CD14-positive monocyte (primary cell): ENCODE measurements around the gene CCDC85C. TPM values are rescaled to one million over a fixed set of nuclear protein-coding genes. Genes with fewer than 3 reads are reported as not detected.

ENCODE experiments used
- DNase-seq, 3 donors: peaks; one replicate each; pipeline ENCODE4 v3.0.0-alpha.2; 2011 to 2022
- H2AFZ ChIP-seq: 2 replicates; pipeline ENCODE4 v1.6.0; 2012; ENCODE audit warnings: mild to moderate bottlenecking, low read depth, low read length, inconsistent platforms; ENCODE audit not compliant: insufficient read depth, poor library complexity, severe bottlenecking
- H3K27ac ChIP-seq, 2 donors: 1 replicate in 1 of 2; 2 replicates in 1 of 2; pipeline ENCODE4 v1.5.1; 2012 to 2013; ENCODE audit warnings: low read length in 2 of 2, control low read depth in 1 of 2, inconsistent platforms in 1 of 2, low read depth in 1 of 2, mild to moderate bottlenecking in 1 of 2
- H3K27me3 ChIP-seq, 2 donors: one replicate each; pipeline versions ENCODE4 v1.6.0 to v1.6.1; 2011 to 2013; ENCODE audit warnings: low read length in 2 of 2; ENCODE audit not compliant: control insufficient read depth in 2 of 2, insufficient read depth in 2 of 2
- H3K36me3 ChIP-seq, 2 donors: replicated peaks in 1 of 2; 1 replicate in 1 of 2; 2 replicates in 1 of 2; pipeline versions ENCODE4 v1.5.1 to v1.6.1; 2012 to 2013; ENCODE audit warnings: low read length in 2 of 2, control low read depth in 1 of 2, inconsistent platforms in 1 of 2, mild to moderate bottlenecking in 1 of 2; ENCODE audit not compliant: insufficient read depth in 2 of 2, control insufficient read depth in 1 of 2
- H3K4me1 ChIP-seq, 2 donors: 1 replicate in 1 of 2; 2 replicates in 1 of 2; pipeline versions ENCODE4 v1.5.1 to v1.6.1; 2012 to 2013; ENCODE audit warnings: low read length in 2 of 2, control low read depth in 1 of 2, inconsistent platforms in 1 of 2, mild to moderate bottlenecking in 1 of 2, moderate library complexity in 1 of 2; ENCODE audit not compliant: insufficient read depth in 2 of 2, control insufficient read depth in 1 of 2
- H3K4me2 ChIP-seq: replicated peaks from 2 replicates; pipeline ENCODE3; 2012; ENCODE audit warnings: low read length, moderate library complexity, mild to moderate bottlenecking; ENCODE audit not compliant: poor library complexity, severe bottlenecking; ENCODE audit errors: extremely low read depth
- H3K4me3 ChIP-seq, 3 experiments: fragments of 200-600 bp in 1 of 3; sonication (generic) in 1 of 3; replicated peaks in 1 of 3; 1 replicate in 2 of 3; 2 replicates in 1 of 3; pipeline ENCODE4 v1.5.1; 2011 to 2013; ENCODE audit warnings: low read length in 3 of 3, mild to moderate bottlenecking in 3 of 3, control low read depth in 2 of 3, low read depth in 2 of 3, inconsistent platforms in 1 of 3, moderate library complexity in 1 of 3
- H3K79me2 ChIP-seq: 2 replicates; pipeline ENCODE4 v1.6.0; 2012; ENCODE audit warnings: mild to moderate bottlenecking, control low read depth, inconsistent platforms, low read length, moderate library complexity; ENCODE audit not compliant: insufficient read depth
- H3K9ac ChIP-seq: 2 replicates; pipeline ENCODE4 v1.6.0; 2017; ENCODE audit warnings: low read length, mild to moderate bottlenecking; ENCODE audit not compliant: insufficient read depth, poor library complexity, severe bottlenecking
- H3K9me3 ChIP-seq, 2 donors: replicated peaks in 1 of 2; 1 replicate in 1 of 2; 2 replicates in 1 of 2; pipeline versions ENCODE4 v1.5.1 to v1.6.1; 2012 to 2013; ENCODE audit warnings: low read length in 2 of 2, control low read depth in 1 of 2; ENCODE audit not compliant: control insufficient read depth in 1 of 2, insufficient read depth in 1 of 2
- H4K20me1 ChIP-seq: 2 replicates; pipeline ENCODE4 v1.6.0; 2012; ENCODE audit warnings: mild to moderate bottlenecking, low read length, control low read depth, moderate library complexity; ENCODE audit not compliant: insufficient read depth
- H3K27ac Mint-ChIP-seq, 7 donors: one replicate each; pipeline ENCODE4 v1.8.0; 2020; ENCODE audit warnings: mild to moderate bottlenecking in 7 of 7, mixed read lengths in 7 of 7, moderate library complexity in 6 of 7, inconsistent platforms in 2 of 7
- H3K27me3 Mint-ChIP-seq, 3 donors: one replicate each; pipeline ENCODE4 v1.8.0; 2021 to 2022; ENCODE audit warnings: low read depth in 3 of 3, mild to moderate bottlenecking in 3 of 3, mixed read lengths in 3 of 3, moderate library complexity in 3 of 3, inconsistent platforms in 1 of 3
- H3K36me3 Mint-ChIP-seq, 2 donors: one replicate each; pipeline ENCODE4 v1.8.0; 2020; ENCODE audit warnings: mixed read lengths in 2 of 2, inconsistent platforms in 1 of 2, mild to moderate bottlenecking in 1 of 2
- H3K4me1 Mint-ChIP-seq: one replicate; pipeline ENCODE4 v1.8.0; 2020; ENCODE audit warnings: mild to moderate bottlenecking, mixed read lengths
- H3K4me3 Mint-ChIP-seq, 2 donors: one replicate each; pipeline ENCODE4 v1.8.0; 2020; ENCODE audit warnings: mild to moderate bottlenecking in 2 of 2, mixed read lengths in 2 of 2, moderate library complexity in 1 of 2
- H3K9me3 Mint-ChIP-seq, 7 donors: one replicate each; pipeline ENCODE4 v1.8.0; 2020 to 2022; ENCODE audit warnings: mixed read lengths in 7 of 7, mild to moderate bottlenecking in 6 of 7, moderate library complexity in 6 of 7, inconsistent platforms in 2 of 7
- CTCF ChIP-seq: fragments of 200-600 bp; IDR thresholded peaks from one replicate; pipeline ENCODE4 v1.8.0; 2022; ENCODE audit warnings: antibody characterized with exemption, mild to moderate bottlenecking
- WGBS: methylation state at CpG from one replicate; pipeline ENCODE4 v1.1.5; 2013; ENCODE audit warnings: missing lambda C conversion rate; ENCODE audit not compliant: insufficient coverage; 5-methylcytosine and 5-hydroxymethylcytosine counted together
- intact Hi-C, 2 donors: fragments of 100-400 bp; cut with micrococcal nuclease; formaldehyde crosslinking; loops; one replicate each; pipeline versions ENCODE4 v1.15.0 to v1.15.1; 2023
- polyA plus RNA-seq, 3 donors: library from polyadenylated mRNA; depleted of rRNA in 1 of 3; unstranded in 2 of 3; stranded (reverse) in 1 of 3; fragments of 300-500 nt in 2 of 3; fragments of >200 nt in 1 of 3; fragmentation: Illumina TruSeq in 2 of 3; gene quantifications; 1 replicate in 2 of 3; 2 replicates in 1 of 3; pipeline ENCODE4 v1.2.3, GENCODE V29; 2012 to 2021

The CCDC85C gene
- polyA plus RNA-seq, 3 donors: under 0.01 to 0.03 TPM; not detected in 1

GRCh38 chr14:99548255-99548654 is 55.8 kb downstream of the CCDC85C start:
- Histone ChIP-seq H3K4me3 (no peak overlapping the region), H2AFZ (no peak overlapping the region), H3K79me2 (no peaks in the 10 kb centered on the region), H3K27me3 (no peaks in the 10 kb centered on the region), H4K20me1 (no peaks in the 10 kb centered on the region), H3K9ac (no peak overlapping the region), H3K4me1 (no peaks in the 10 kb centered on the region), H3K36me3 (no peaks in the 10 kb centered on the region), H3K27ac (no peak overlapping the region), H3K9me3 (no peaks in the 10 kb centered on the region), H3K4me2 (no peak overlapping the region)
- Mint-ChIP-seq H3K27me3 (peaks cover 2 to 4% (median 3%) of the 10 kb centered on the region in 3 donors), H3K36me3 (no peaks in the 10 kb centered on the region), H3K4me1 (no peaks in the 10 kb centered on the region), H3K9me3 (peaks cover 0 to 2% (median 0%) of the 10 kb centered on the region in 7 donors), H3K27ac (no peak overlapping the region), H3K4me3 (no peak overlapping the region)
- intact Hi-C loops: no loop called here
- WGBS: 92% methylated on average over 18 of the region's 18 CpGs
- no peak for DNase-seq
- no peak for TF ChIP-seq CTCF

GRCh38 chr14:99546234-99546879 is 57.6 kb downstream of the CCDC85C start:
- Histone ChIP-seq H4K20me1 (no peaks in the 10 kb centered on the region), H3K4me1 (no peaks in the 10 kb centered on the region), H3K27ac (no peak overlapping the region), H3K4me2 (no peak overlapping the region), H3K27me3 (no peaks in the 10 kb centered on the region), H3K36me3 (no peaks in the 10 kb centered on the region), H2AFZ (no peak overlapping the region), H3K9me3 (no peaks in the 10 kb centered on the region), H3K4me3 (no peak overlapping the region), H3K79me2 (no peaks in the 10 kb centered on the region), H3K9ac (no peak overlapping the region)
- peaks cover 0 to 2% (median 0%) of the 10 kb centered on the region in 7 donors for H3K9me3 Mint-ChIP-seq
- intact Hi-C loops: no loop called here
- H3K27me3 Mint-ChIP-seq: peaks cover 3 to 4% (median 3%) of the 10 kb centered on the region in 3 donors
- peak overlapping the region in 1 of 2 donors; percentile 17 for H3K4me3 Mint-ChIP-seq
- no peaks in the 10 kb centered on the region for H3K4me1 Mint-ChIP-seq
- no peak overlapping the region for H3K27ac Mint-ChIP-seq
- H3K36me3 Mint-ChIP-seq: no peaks in the 10 kb centered on the region
- no peak for TF ChIP-seq CTCF
- no peak for DNase-seq
- 88% methylated on average over 8 of the region's 13 CpGs for WGBS
